ENCODE measurements around the gene TMEM61.

TMEM61 gene

GRCh38 chr1:54973205-54973921 is 7.1 kb upstream of the TMEM61 start:
- peak; percentile 16 for DNase-seq (ENCODE audit: low spot score)
- no peak for TF ChIP-seq CTCF (IDR thresholded peaks at IDR 0.05; ENCODE audit: extremely low read depth, missing control alignments)

- peak; percentile 3 for DNase-seq (ENCODE audit: low spot score)
- TF ChIP-seq CTCF (IDR thresholded peaks at IDR 0.05; ENCODE audit: extremely low read depth, missing control alignments): no peak
These were observed 4.9 kb upstream of the TMEM61 start for GRCh38 chr1:54975356-54976108.

GRCh38 chr1:54976747-54977146 is 3.7 kb upstream of the TMEM61 start:
- TF ChIP-seq CTCF (IDR thresholded peaks at IDR 0.05; ENCODE audit: extremely low read depth, missing control alignments): no peak
- peak; percentile 1 for DNase-seq (ENCODE audit: low spot score)

GRCh38 chr1:54977533-54978297 is 2.7 kb upstream of the TMEM61 start:
- TF ChIP-seq CTCF (IDR thresholded peaks at IDR 0.05; ENCODE audit: extremely low read depth, missing control alignments): no peak

GRCh38 chr1:54978528-54979326 is 1.7 kb upstream of the TMEM61 start:
- TF ChIP-seq CTCF (IDR thresholded peaks at IDR 0.05; ENCODE audit: extremely low read depth, missing control alignments): no peak
- no peak for DNase-seq (ENCODE audit: low spot score)

More at GRCh38 chr1:54977533-54978297, 2.7 kb upstream of the TMEM61 start:
- DNase-seq (ENCODE audit: low spot score): no peak

- TF ChIP-seq CTCF (IDR thresholded peaks at IDR 0.05; ENCODE audit: extremely low read depth, missing control alignments): no peak
- no peak for DNase-seq (ENCODE audit: low spot score)
These were observed 1.0 kb upstream of the TMEM61 start for GRCh38 chr1:54979327-54979891.
